SK-N-SH (cell line): ENCODE measurements around the gene DACT2. TPM values are rescaled to one million over a fixed set of nuclear protein-coding genes. Genes with fewer than 3 reads are reported as not detected.

Experiments
- CTCF ChIA-PET: fragments of 300-600, 350-600 bp; formaldehyde crosslinking; extraction: SDS; loops from one replicate; lab custom pipeline; 2021; lab: Yijun Ruan, JAX
- POLR2A ChIA-PET: fragments of 350-600 bp; sonication (Branson Sonifier 250); formaldehyde crosslinking; extraction: SDS; loops from one replicate; lab custom pipeline; 2020; ENCODE audit warnings: antibody characterized with exemption, inconsistent platforms; lab: Yijun Ruan, JAX
- DNase-seq: peaks from one replicate; pipeline ENCODE4 v3.0.0; 2012
- H2AFZ ChIP-seq: fragments of 200-600 bp; sonication (generic); 2 replicates; pipeline ENCODE4 v1.8.1; 2016; ENCODE audit warnings: antibody characterized with exemption, mild to moderate bottlenecking, low read depth
- H3F3A ChIP-seq: fragments of 200-600 bp; sonication (generic); replicated peaks from 2 replicates; pipeline ENCODE3; 2016; ENCODE audit warnings: antibody characterized with exemption, mild to moderate bottlenecking; ENCODE audit not compliant: insufficient read depth
- H3K27ac ChIP-seq, 2 experiments: fragments of 200-500 bp in 1 of 2; fragments of 200-600 bp in 1 of 2; sonication (Bioruptor generic) in 1 of 2; sonication (generic), shearing (Covaris generic) in 1 of 2; 2 replicates each; pipeline versions ENCODE4 v1.5.1 to v1.6.1; 2014 to 2016; ENCODE audit warnings: low read depth in 2 of 2, inconsistent platforms in 1 of 2, low read length in 1 of 2, mild to moderate bottlenecking in 1 of 2, mixed read lengths in 1 of 2
- H3K27me3 ChIP-seq: fragments of 200-600 bp; sonication (generic), shearing (Covaris generic); 2 replicates; pipeline ENCODE4 v1.6.1; 2016; ENCODE audit warnings: mixed run types; ENCODE audit not compliant: insufficient read depth
- H3K36me3 ChIP-seq, 2 experiments: fragments of 200-500 bp in 1 of 2; fragments of 200-600 bp in 1 of 2; sonication (Bioruptor generic) in 1 of 2; sonication (generic) in 1 of 2; replicated peaks in 1 of 2; 2 replicates each; pipeline versions ENCODE3 to v1.5.1; 2014 to 2016; ENCODE audit warnings: low read length in 1 of 2, mild to moderate bottlenecking in 1 of 2; ENCODE audit not compliant: insufficient read depth in 2 of 2, control insufficient read depth in 1 of 2
- H3K4me1 ChIP-seq, 2 experiments: fragments of 200-500 bp in 1 of 2; fragments of 200-600 bp in 1 of 2; sonication (Bioruptor generic) in 1 of 2; sonication (generic), shearing (Covaris generic) in 1 of 2; 2 replicates each; pipeline versions ENCODE4 v1.5.1 to v1.6.1; 2014 to 2016; ENCODE audit warnings: low read depth in 1 of 2, low read length in 1 of 2, mixed run types in 1 of 2; ENCODE audit not compliant: insufficient read depth in 2 of 2, control insufficient read depth in 1 of 2
- H3K4me2 ChIP-seq: fragments of 200-600 bp; sonication (generic), shearing (Covaris generic); 2 replicates; pipeline ENCODE4 v1.6.1; 2017; ENCODE audit warnings: mixed run types
- H3K4me3 ChIP-seq, 2 experiments: fragments of 200-500 bp in 1 of 2; fragments of 200-600 bp in 1 of 2; sonication (Bioruptor generic) in 1 of 2; sonication (generic), shearing (Covaris generic) in 1 of 2; 2 replicates each; pipeline versions ENCODE4 v1.5.1 to v1.8.1; 2014 to 2016; ENCODE audit warnings: low read depth in 2 of 2, inconsistent platforms in 1 of 2, low read length in 1 of 2, mild to moderate bottlenecking in 1 of 2, mixed read lengths in 1 of 2, moderate library complexity in 1 of 2
- H3K79me2 ChIP-seq: fragments of 200-600 bp; sonication (generic); 2 replicates; pipeline ENCODE4 v1.8.1; 2017; ENCODE audit warnings: mild to moderate bottlenecking; ENCODE audit not compliant: insufficient read depth
- H3K9ac ChIP-seq: fragments of 200-600 bp; sonication (generic); 2 replicates; pipeline ENCODE4 v1.6.1; 2017; ENCODE audit warnings: mixed run types
- H3K9me2 ChIP-seq: fragments of 200-600 bp; sonication (generic); 2 replicates; pipeline ENCODE4 v1.6.1; 2017; ENCODE audit warnings: mixed run types
- H3K9me3 ChIP-seq: fragments of 200-600 bp; sonication (generic); 2 replicates; pipeline ENCODE4 v1.6.1; 2017; ENCODE audit warnings: mixed run types, mild to moderate bottlenecking, moderate library complexity
- H4K20me1 ChIP-seq: fragments of 200-600 bp; sonication (generic); 2 replicates; pipeline ENCODE4 v1.6.1; 2017; ENCODE audit warnings: mild to moderate bottlenecking, mixed run types; ENCODE audit not compliant: insufficient read depth
- CHD2 ChIP-seq: fragments of 150-350 bp; IDR thresholded peaks from 2 replicates; pipeline ENCODE4 v1.6.1; 2018; ENCODE audit warnings: low read length; ENCODE audit not compliant: partially characterized antibody
- EZH2phosphoT487 ChIP-seq: fragments of 200-600 bp; sonication (generic); IDR thresholded peaks from 2 replicates; pipeline ENCODE4 v1.6.1; 2017; ENCODE audit warnings: low read depth, mixed run types, mild to moderate bottlenecking, antibody characterized with exemption, moderate library complexity, borderline replicate concordance
- FOSL2 ChIP-seq: IDR thresholded peaks from 2 replicates; pipeline ENCODE4 v1.4.0; 2012; ENCODE audit warnings: low read depth, mild to moderate bottlenecking, moderate library complexity, borderline replicate concordance
- FOXJ3 ChIP-seq: sonication (generic); formaldehyde crosslinking; IDR thresholded peaks from 2 replicates; pipeline ENCODE4 v1.5.1; 2020; ENCODE audit warnings: mild to moderate bottlenecking, missing genetic modification reagents
- FOXM1 ChIP-seq: IDR thresholded peaks from 2 replicates; pipeline ENCODE4 v1.4.0; 2012; ENCODE audit warnings: low read depth, mild to moderate bottlenecking
- GABPA ChIP-seq: IDR thresholded peaks from 2 replicates; pipeline ENCODE4 v1.4.0; 2012; ENCODE audit warnings: low read depth, mild to moderate bottlenecking
- JUND ChIP-seq: IDR thresholded peaks from 2 replicates; pipeline ENCODE4 v1.4.0; 2012
- NRF1 ChIP-seq: IDR thresholded peaks from 2 replicates; pipeline ENCODE4 v1.6.1; 2012; ENCODE audit warnings: low read depth, mild to moderate bottlenecking, low read length
- POLR2AphosphoS5 ChIP-seq: IDR thresholded peaks from 2 replicates; pipeline ENCODE4 v1.6.1; 2012; ENCODE audit warnings: low read depth, low read length
- RFX5 ChIP-seq: IDR thresholded peaks from 2 replicates; pipeline ENCODE4 v1.6.1; 2012; ENCODE audit warnings: mild to moderate bottlenecking, improper control_type of control experiment, low read length
- RXRA ChIP-seq: IDR thresholded peaks from 2 replicates; pipeline ENCODE4 v1.4.0; 2012; ENCODE audit warnings: low read depth, mild to moderate bottlenecking, borderline replicate concordance
- SIN3A ChIP-seq: IDR thresholded peaks from 2 replicates; pipeline ENCODE4 v1.6.1; 2012; ENCODE audit warnings: low read depth, mild to moderate bottlenecking, low read length, moderate library complexity, borderline replicate concordance
- SMC3 ChIP-seq: IDR thresholded peaks from 2 replicates; pipeline ENCODE4 v1.6.1; 2012; ENCODE audit warnings: low read depth, low read length, improper control_type of control experiment
- TEAD4 ChIP-seq: IDR thresholded peaks from 2 replicates; pipeline ENCODE4 v1.4.0; 2012; ENCODE audit warnings: mild to moderate bottlenecking, borderline replicate concordance; ENCODE audit not compliant: insufficient read depth
- WGBS: methylation state at CpG from one replicate; pipeline ENCODE4 v1.1.6; 2017; ENCODE audit warnings: low lambda C conversion rate; 5-methylcytosine and 5-hydroxymethylcytosine counted together
- polyA plus RNA-seq, 3 experiments: library from polyadenylated mRNA; depleted of rRNA; stranded (reverse); fragments of >200 nt; gene quantifications; 2 replicates each; pipeline ENCODE4 v1.2.3, GENCODE V29; 2012
- TF ChIP-seq, protein P1 (sequence below): fragments of 150-350 bp; IDR thresholded peaks from 2 replicates; pipeline ENCODE4 v1.6.1; 2017; ENCODE audit warnings: antibody characterized with exemption, low read length, low read depth, borderline replicate concordance
- TF ChIP-seq, protein P2 (sequence below): IDR thresholded peaks from 2 replicates; pipeline ENCODE4 v1.4.0; 2012; ENCODE audit warnings: low read depth
- TF ChIP-seq, protein P3 (sequence below): IDR thresholded peaks from 2 replicates; pipeline ENCODE4 v1.4.0; 2012; ENCODE audit warnings: low read depth, borderline replicate concordance

The DACT2 gene
- polyA plus RNA-seq, 1 of the 3 experiments (the other 2 are of a cell fraction): not detected

DNA sequence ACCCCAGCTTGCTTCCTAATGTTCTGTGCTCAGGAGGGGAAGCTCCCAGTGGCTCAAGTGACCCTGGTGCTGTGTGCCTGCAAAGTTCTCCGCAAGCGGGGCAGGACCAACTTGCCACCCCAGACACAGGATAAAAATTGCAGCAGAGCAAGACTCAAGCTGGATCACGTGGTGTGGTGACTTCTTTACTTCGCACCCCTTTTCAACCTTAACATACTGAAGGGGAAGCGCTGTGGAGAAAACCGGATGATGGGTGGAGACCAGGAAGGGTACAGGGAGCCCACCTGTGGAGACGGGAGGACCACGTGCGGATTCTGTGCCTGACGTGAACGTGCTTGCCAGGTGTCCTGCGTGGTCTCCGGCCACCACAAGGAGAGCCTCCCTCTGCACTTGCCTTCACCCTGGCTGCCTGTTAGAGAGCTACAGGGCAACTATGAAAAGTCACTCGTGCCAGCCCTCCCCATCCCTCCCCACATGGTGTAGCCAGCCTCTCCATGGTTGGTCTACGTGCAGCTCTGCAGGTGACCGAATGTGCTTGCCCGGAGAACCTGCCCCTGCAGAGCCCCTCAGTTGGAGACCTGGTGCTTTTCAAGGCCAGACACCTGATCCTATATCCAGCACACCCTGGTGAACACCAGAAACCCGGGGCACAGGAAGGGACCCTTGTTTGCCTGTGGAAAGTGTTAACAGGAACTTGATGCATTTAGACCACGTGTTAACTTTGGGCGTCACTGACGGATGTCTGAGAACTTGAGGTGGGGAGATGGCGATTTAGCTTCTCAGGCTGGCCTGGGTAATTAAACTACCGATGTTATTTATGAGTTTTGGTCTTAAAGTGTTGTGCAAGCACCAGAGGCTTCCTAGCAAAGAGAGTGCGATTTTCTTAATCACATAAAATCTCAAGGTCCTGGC lies 23.9 kb upstream of the DACT2 start:
- Histone ChIP-seq H3K27me3 (no peaks in the 10 kb centered on the region), H3K9ac (no peak overlapping the region), H3K4me1 (no peaks in the 10 kb centered on the region), H2AFZ (no peak overlapping the region), H3F3A (no peaks in the 10 kb centered on the region), H3K27ac (no peak overlapping the region), H3K4me3 (no peak overlapping the region), H3K4me2 (no peak overlapping the region), H3K9me3 (no peaks in the 10 kb centered on the region), H3K9me2 (no peaks in the 10 kb centered on the region), H3K79me2 (no peaks in the 10 kb centered on the region), H4K20me1 (no peaks in the 10 kb centered on the region), H3K36me3 (no peaks in the 10 kb centered on the region)
- no peak for DNase-seq
- WGBS: 50% methylated on average over 21 of the region's 24 CpGs
- POLR2A ChIA-PET: no interaction called here
- TF ChIP-seq RFX5: no peak
- TF ChIP-seq FOXJ3: no peak
- no peak for TF ChIP-seq SMC3
- TF ChIP-seq CHD2: no peak
- no peak for TF ChIP-seq GABPA
- TF ChIP-seq, protein P1, sequence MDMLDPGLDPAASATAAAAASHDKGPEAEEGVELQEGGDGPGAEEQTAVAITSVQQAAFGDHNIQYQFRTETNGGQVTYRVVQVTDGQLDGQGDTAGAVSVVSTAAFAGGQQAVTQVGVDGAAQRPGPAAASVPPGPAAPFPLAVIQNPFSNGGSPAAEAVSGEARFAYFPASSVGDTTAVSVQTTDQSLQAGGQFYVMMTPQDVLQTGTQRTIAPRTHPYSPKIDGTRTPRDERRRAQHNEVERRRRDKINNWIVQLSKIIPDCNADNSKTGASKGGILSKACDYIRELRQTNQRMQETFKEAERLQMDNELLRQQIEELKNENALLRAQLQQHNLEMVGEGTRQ: no peak
- no peak for TF ChIP-seq POLR2AphosphoS5
- TF ChIP-seq, protein P2, sequence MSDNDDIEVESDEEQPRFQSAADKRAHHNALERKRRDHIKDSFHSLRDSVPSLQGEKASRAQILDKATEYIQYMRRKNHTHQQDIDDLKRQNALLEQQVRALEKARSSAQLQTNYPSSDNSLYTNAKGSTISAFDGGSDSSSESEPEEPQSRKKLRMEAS: no peak
- TF ChIP-seq TEAD4: no peak
- TF ChIP-seq RXRA: no peak
- no peak for TF ChIP-seq FOSL2
- no peak for TF ChIP-seq FOXM1
- no peak for TF ChIP-seq SIN3A
- no peak for TF ChIP-seq EZH2phosphoT487
- TF ChIP-seq NRF1: no peak
- TF ChIP-seq, protein P3, sequence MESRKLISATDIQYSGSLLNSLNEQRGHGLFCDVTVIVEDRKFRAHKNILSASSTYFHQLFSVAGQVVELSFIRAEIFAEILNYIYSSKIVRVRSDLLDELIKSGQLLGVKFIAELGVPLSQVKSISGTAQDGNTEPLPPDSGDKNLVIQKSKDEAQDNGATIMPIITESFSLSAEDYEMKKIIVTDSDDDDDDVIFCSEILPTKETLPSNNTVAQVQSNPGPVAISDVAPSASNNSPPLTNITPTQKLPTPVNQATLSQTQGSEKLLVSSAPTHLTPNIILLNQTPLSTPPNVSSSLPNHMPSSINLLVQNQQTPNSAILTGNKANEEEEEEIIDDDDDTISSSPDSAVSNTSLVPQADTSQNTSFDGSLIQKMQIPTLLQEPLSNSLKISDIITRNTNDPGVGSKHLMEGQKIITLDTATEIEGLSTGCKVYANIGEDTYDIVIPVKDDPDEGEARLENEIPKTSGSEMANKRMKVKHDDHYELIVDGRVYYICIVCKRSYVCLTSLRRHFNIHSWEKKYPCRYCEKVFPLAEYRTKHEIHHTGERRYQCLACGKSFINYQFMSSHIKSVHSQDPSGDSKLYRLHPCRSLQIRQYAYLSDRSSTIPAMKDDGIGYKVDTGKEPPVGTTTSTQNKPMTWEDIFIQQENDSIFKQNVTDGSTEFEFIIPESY: no peak
- no peak for TF ChIP-seq JUND
- CTCF ChIA-PET: interaction anchor here (0.8 to 0.9 kb wide), 2 partner anchors 13 to 283 kb away, joined by 3 to 4 read pairs; no protein-coding TSS in a partner anchor
